Endothelial cell (in vitro differentiated cells): ENCODE measurements around the gene OR52N1. TPM values are rescaled to one million over a fixed set of nuclear protein-coding genes. Genes with fewer than 3 reads are reported as not detected.

ENCODE experiments used
- DNase-seq: peaks from one replicate; pipeline ENCODE4 v3.0.0; 2021; ENCODE audit warnings: low spot score
- H3K27ac Mint-ChIP-seq: one replicate; pipeline ENCODE4 v1.8.0; 2021; ENCODE audit warnings: mixed read lengths, inconsistent platforms; ENCODE audit not compliant: unreplicated experiment
- H3K27me3 Mint-ChIP-seq: one replicate; pipeline ENCODE4 v1.8.0; 2021; ENCODE audit warnings: mild to moderate bottlenecking, moderate library complexity, mixed read lengths, inconsistent platforms; ENCODE audit not compliant: unreplicated experiment
- H3K36me3 Mint-ChIP-seq: one replicate; pipeline ENCODE4 v1.8.0; 2021; ENCODE audit warnings: mild to moderate bottlenecking, low read depth, mixed read lengths, inconsistent platforms; ENCODE audit not compliant: unreplicated experiment
- H3K4me1 Mint-ChIP-seq: one replicate; pipeline ENCODE4 v1.8.0; 2021; ENCODE audit warnings: mild to moderate bottlenecking, mixed read lengths, inconsistent platforms; ENCODE audit not compliant: unreplicated experiment
- H3K4me3 Mint-ChIP-seq: one replicate; pipeline ENCODE4 v1.8.0; 2021; ENCODE audit warnings: mild to moderate bottlenecking, mixed read lengths, inconsistent platforms; ENCODE audit not compliant: unreplicated experiment
- H3K9me3 Mint-ChIP-seq: one replicate; pipeline ENCODE4 v1.8.0; 2021; ENCODE audit warnings: mixed read lengths, inconsistent platforms; ENCODE audit not compliant: unreplicated experiment
- CTCF ChIP-seq: fragments of 200-600 bp; sonication (generic); IDR thresholded peaks from one replicate; pipeline ENCODE4 v1.5.0; 2021; ENCODE audit warnings: antibody characterized with exemption; ENCODE audit not compliant: unreplicated experiment
- long read RNA-seq: library from polyadenylated mRNA; unstranded; transcript quantifications from one replicate; pipeline ENCODE4 v2.0.0, GENCODE V29; 2020; ENCODE audit not compliant: unreplicated experiment
- total RNA-seq: library from RNA; stranded (reverse); fragmentation: NEBNext Ultra II Directional; extraction: Animal tissue kit (Norgen Biotek cat#: 25700); gene quantifications from one replicate; pipeline ENCODE4 v1.2.1, GENCODE V29; 2021; ENCODE audit not compliant: unreplicated experiment

OR52N1 gene
- 13.6 TPM for total RNA-seq
- long read RNA-seq, result 0 reads

GRCh38 chr11:5791165-5791564 is at the start of gene OR52N1:
OR52N1 (minus strand) TSS chr11:5791265; CDS start chr11:5788816, 2,449 bp downstream.
- no peak for DNase-seq
- no peak for TF ChIP-seq CTCF
- H3K9me3 Mint-ChIP-seq, result no peaks in the 10 kb centered on the region
- H3K4me1 Mint-ChIP-seq, result no peaks in the 10 kb centered on the region
- no peak within 1 kb of the TSS for H3K27ac Mint-ChIP-seq
- H3K4me3 Mint-ChIP-seq, result no peak within 1 kb of the TSS
- no peaks in the 10 kb centered on the region for H3K27me3 Mint-ChIP-seq
- peaks cover 30% of the 10 kb centered on the region for H3K36me3 Mint-ChIP-seq

- no peaks in the 10 kb centered on the region for H3K36me3 Mint-ChIP-seq
- TF ChIP-seq CTCF, result no peak
- no peak for DNase-seq
- no peak overlapping the region for H3K4me3 Mint-ChIP-seq
- no peaks in the 10 kb centered on the region for H3K4me1 Mint-ChIP-seq
- H3K27ac Mint-ChIP-seq, result no peak overlapping the region
- peaks cover 2% of the 10 kb centered on the region for H3K27me3 Mint-ChIP-seq
- no peaks in the 10 kb centered on the region for H3K9me3 Mint-ChIP-seq
Observed at GRCh38 chr11:5837695-5838094, 46.6 kb upstream of the OR52N1 start.

GRCh38 chr11:5833446-5833845 is 42.4 kb upstream of the OR52N1 start:
- Mint-ChIP-seq H3K36me3 (no peaks in the 10 kb centered on the region), H3K4me1 (no peaks in the 10 kb centered on the region), H3K27me3 (peaks cover 2% of the 10 kb centered on the region), H3K27ac (no peak overlapping the region), H3K4me3 (no peak overlapping the region), H3K9me3 (no peaks in the 10 kb centered on the region)
- DNase-seq, result no peak
- TF ChIP-seq CTCF, result no peak

GRCh38 chr11:5831196-5831829 is 40.2 kb upstream of the OR52N1 start:
- TF ChIP-seq CTCF, result no peak
- no peaks in the 10 kb centered on the region for H3K36me3 Mint-ChIP-seq
- H3K9me3 Mint-ChIP-seq, result no peaks in the 10 kb centered on the region
- no peaks in the 10 kb centered on the region for H3K4me1 Mint-ChIP-seq
- H3K27ac Mint-ChIP-seq, result no peak overlapping the region
- peaks cover 2% of the 10 kb centered on the region for H3K27me3 Mint-ChIP-seq
- no peak for DNase-seq
- H3K4me3 Mint-ChIP-seq, result no peak overlapping the region

DNA sequence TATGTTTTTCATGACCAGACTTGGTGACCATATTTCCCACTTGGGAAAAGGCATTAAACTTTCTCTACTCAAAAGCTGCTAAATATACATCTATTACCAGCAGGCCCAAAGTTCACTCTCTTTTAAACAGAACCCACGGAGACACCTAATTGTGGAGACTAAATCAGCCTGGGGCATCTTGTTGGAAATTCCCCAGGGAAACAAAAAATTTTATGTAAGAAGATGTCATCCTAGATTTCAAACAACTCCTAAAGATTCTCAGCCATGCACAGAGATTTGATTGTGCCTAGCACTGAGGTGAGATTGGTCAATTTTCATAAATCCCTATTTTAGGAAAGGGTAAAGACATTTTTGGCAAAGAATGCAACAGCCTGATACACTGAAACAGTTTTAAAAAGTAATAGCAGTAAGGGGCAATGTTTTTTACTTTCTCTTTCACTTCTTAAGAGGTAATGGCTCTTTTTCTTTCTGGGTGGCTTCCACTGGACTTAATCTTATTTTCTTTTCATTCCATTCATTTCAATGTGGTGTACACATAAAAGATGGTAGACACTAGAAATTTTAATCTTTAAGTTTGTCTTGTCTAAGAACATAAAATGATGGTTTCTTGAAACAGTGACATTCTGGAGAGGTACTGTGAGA is 27.3 kb upstream of the OR52N1 start:
- no peak overlapping the region for H3K4me3 Mint-ChIP-seq
- peaks cover 6% of the 10 kb centered on the region for H3K4me1 Mint-ChIP-seq
- TF ChIP-seq CTCF, result no peak
- no peaks in the 10 kb centered on the region for H3K27me3 Mint-ChIP-seq
- no peaks in the 10 kb centered on the region for H3K36me3 Mint-ChIP-seq
- no peak for DNase-seq
- H3K27ac Mint-ChIP-seq, result no peak overlapping the region
- no peaks in the 10 kb centered on the region for H3K9me3 Mint-ChIP-seq
